Neural crest cell (in vitro differentiated cells): ENCODE data around the gene EVI5L. TPM values are rescaled to one million over a fixed set of nuclear protein-coding genes. Genes with fewer than 3 reads are reported as not detected.

ENCODE experiments used
- DNase-seq: peaks from one replicate; pipeline ENCODE4 v3.0.0; 2021; ENCODE audit warnings: low read depth, mixed read lengths, low spot score
- H3K27ac Mint-ChIP-seq: one replicate; pipeline ENCODE4 v1.8.0; 2021; ENCODE audit warnings: mild to moderate bottlenecking, mixed read lengths; ENCODE audit not compliant: unreplicated experiment
- H3K27me3 Mint-ChIP-seq: 2 replicates; pipeline ENCODE4 v1.8.0; 2021; ENCODE audit warnings: low read depth, mild to moderate bottlenecking, mixed read lengths
- H3K36me3 Mint-ChIP-seq: 2 replicates; pipeline ENCODE4 v1.8.0; 2021; ENCODE audit warnings: low read depth, mild to moderate bottlenecking, mixed read lengths
- H3K4me1 Mint-ChIP-seq: 2 replicates; pipeline ENCODE4 v1.8.0; 2021; ENCODE audit warnings: mixed read lengths
- H3K4me3 Mint-ChIP-seq: one replicate; pipeline ENCODE4 v1.8.0; 2021; ENCODE audit warnings: mild to moderate bottlenecking, mixed read lengths
- H3K9me3 Mint-ChIP-seq: 2 replicates; pipeline ENCODE4 v1.8.0; 2021; ENCODE audit warnings: mixed read lengths
- total RNA-seq: library from RNA; stranded (reverse); gene quantifications from 2 replicates; pipeline ENCODE4 v1.2.1, GENCODE V29; 2021
- TF ChIP-seq, protein P1 (sequence below): fragments of 200-600 bp; sonication (generic); conservative IDR thresholded peaks from 2 replicates; pipeline ENCODE4 v1.5.0; 2021; ENCODE audit warnings: antibody characterized with exemption, mild to moderate bottlenecking

Gene EVI5L
- total RNA-seq, 1 donor from 2014 or later: 19.5 TPM

DNA sequence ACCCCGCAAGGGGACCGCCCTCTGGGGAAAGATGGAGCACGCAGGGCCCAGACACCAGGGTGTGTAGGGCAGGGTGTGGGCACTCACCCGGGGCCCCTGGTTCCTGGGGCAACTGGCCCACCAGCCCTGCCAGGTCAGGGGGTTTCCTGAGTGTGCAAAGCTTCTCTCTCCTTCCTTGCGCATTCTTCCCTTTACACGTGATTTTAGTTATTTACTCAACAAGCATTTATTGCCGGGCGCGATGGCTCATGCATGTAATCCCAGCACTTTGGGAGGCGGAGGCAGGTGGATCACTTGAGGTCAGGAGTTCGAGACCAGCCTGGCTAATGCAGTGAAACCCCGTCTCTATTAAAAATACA lies 23.7 kb downstream of the EVI5L start:
- no peak for DNase-seq
- H3K9me3 Mint-ChIP-seq: no peaks in the 10 kb centered on the region
- H3K4me3 Mint-ChIP-seq: no peak overlapping the region
- H3K4me1 Mint-ChIP-seq: peaks cover 15% of the 10 kb centered on the region
- TF ChIP-seq, protein P1, sequence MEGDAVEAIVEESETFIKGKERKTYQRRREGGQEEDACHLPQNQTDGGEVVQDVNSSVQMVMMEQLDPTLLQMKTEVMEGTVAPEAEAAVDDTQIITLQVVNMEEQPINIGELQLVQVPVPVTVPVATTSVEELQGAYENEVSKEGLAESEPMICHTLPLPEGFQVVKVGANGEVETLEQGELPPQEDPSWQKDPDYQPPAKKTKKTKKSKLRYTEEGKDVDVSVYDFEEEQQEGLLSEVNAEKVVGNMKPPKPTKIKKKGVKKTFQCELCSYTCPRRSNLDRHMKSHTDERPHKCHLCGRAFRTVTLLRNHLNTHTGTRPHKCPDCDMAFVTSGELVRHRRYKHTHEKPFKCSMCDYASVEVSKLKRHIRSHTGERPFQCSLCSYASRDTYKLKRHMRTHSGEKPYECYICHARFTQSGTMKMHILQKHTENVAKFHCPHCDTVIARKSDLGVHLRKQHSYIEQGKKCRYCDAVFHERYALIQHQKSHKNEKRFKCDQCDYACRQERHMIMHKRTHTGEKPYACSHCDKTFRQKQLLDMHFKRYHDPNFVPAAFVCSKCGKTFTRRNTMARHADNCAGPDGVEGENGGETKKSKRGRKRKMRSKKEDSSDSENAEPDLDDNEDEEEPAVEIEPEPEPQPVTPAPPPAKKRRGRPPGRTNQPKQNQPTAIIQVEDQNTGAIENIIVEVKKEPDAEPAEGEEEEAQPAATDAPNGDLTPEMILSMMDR: no peak
- no peaks in the 10 kb centered on the region for H3K36me3 Mint-ChIP-seq
- H3K27ac Mint-ChIP-seq: no peak overlapping the region
- peaks cover 16% of the 10 kb centered on the region for H3K27me3 Mint-ChIP-seq

DNA sequence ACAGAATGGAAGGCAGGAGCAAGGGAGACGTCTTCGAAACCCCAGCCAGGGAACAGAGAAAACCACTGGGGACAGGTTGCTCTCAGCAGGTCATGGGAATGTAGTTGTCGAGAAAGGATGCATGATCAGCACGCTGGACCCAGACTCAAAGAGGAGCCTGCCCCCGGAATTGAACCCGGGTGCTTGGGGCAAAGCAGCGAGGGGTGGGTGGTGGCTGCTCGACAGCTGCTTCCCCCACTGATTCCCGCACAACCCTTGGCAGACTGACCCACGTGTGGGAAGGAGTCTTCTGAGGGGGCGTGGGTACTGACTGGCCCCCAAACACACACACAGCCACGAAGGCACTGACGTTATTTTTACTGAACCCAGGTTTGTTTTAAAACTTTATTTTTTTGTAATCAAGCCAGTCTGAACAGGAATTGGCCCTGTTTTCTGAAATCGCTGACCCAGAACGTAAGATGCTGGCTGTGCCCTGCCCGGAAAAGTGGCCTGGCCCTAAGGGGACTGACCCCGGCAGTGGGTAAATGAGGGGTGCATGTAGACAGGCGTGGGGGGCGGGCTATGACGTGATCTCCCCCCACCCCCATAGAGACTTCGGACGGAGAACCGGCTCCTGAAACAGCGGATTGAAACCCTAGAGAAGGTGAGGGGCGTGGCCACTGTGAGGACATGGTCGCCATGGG lies 25.5 kb downstream of the EVI5L start:
- Mint-ChIP-seq H3K27me3 (peaks cover 19% of the 10 kb centered on the region), H3K4me1 (peaks cover 15% of the 10 kb centered on the region), H3K27ac (no peak overlapping the region), H3K9me3 (no peaks in the 10 kb centered on the region), H3K36me3 (no peaks in the 10 kb centered on the region), H3K4me3 (no peak overlapping the region)
- no peak for DNase-seq
- TF ChIP-seq, protein P1: no peak

DNA sequence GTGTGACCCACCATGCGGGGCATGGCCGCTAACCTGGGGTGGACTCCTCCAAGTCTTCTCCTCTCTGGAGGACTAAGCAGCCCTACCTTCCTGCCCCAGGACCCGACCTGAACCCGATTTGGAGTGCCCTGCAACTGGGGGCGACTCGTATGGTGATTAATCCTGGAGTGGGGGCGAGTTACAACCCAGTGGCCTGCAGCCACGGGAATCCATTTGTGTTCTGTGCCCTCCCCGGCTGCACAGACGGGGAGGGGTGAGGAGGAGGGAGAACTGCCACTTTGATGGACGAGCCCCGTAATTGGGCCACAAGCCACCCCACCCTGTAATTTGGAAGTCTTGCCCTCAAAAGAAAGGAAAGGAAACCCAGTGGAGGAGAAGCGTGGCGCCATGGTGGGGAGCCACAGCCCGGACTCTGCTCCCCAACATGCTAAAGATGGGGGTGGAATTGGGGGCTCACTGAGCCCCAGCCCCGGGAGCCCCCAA lies 26.1 kb downstream of the EVI5L start:
- H3K4me3 Mint-ChIP-seq: no peak overlapping the region
- H3K27ac Mint-ChIP-seq: no peak overlapping the region
- DNase-seq: no peak
- H3K9me3 Mint-ChIP-seq: no peaks in the 10 kb centered on the region
- no peaks in the 10 kb centered on the region for H3K36me3 Mint-ChIP-seq
- peaks cover 24% of the 10 kb centered on the region for H3K27me3 Mint-ChIP-seq
- TF ChIP-seq, protein P1: no peak
- H3K4me1 Mint-ChIP-seq: peaks cover 15% of the 10 kb centered on the region

DNA sequence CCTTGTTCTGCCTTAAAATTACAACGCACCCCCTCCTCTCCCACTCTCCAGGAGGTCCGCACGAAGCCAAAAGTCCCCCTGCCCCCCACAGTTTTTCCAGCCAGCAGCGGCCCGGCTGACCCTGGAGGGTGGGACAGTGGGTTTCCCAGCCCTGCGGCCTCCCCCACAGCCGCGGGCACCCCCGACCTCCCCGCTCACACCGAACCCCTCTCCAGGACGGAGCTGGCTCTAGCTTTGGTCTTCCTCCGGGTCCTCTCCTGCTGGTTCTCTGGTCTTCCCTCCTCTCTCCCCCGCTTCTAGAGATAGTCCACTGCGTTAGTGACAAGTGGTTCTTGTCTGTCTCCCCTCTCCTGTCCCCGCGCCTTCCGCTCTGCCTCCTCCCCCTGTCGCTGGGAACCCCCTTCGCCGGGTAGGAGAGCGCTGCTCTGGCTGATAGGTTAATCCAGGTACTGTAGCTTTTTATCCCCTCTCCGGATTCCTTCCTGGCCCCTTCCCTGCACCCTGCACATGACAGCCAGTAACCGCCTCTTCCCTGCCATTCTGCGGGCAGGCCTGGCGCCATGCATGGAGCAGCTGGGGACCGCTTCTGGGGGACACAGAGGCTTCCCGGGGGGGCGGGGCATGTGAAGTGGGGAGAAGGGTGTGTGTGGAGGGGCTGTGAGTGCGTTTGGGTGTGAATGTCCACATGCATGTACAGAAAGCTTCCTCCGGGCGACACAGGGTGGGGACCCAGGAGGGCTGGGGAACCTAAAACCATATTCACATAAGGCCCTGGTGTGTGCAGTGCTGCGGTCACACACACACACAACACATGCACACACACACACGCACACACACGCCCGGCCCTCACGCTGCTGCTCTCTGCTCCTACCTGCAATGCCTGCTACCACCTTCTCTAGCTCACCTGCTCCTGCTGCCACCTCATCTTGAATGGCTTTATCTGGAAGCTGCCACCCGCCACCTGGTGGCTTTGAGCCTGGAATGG lies 27.0 kb downstream of the EVI5L start:
- H3K27me3 Mint-ChIP-seq: peaks cover 29% of the 10 kb centered on the region
- no peak for DNase-seq
- H3K36me3 Mint-ChIP-seq: no peaks in the 10 kb centered on the region
- no peak overlapping the region for H3K27ac Mint-ChIP-seq
- H3K9me3 Mint-ChIP-seq: no peaks in the 10 kb centered on the region
- peaks cover 15% of the 10 kb centered on the region for H3K4me1 Mint-ChIP-seq
- no peak overlapping the region for H3K4me3 Mint-ChIP-seq
- TF ChIP-seq, protein P1: no peak

DNA sequence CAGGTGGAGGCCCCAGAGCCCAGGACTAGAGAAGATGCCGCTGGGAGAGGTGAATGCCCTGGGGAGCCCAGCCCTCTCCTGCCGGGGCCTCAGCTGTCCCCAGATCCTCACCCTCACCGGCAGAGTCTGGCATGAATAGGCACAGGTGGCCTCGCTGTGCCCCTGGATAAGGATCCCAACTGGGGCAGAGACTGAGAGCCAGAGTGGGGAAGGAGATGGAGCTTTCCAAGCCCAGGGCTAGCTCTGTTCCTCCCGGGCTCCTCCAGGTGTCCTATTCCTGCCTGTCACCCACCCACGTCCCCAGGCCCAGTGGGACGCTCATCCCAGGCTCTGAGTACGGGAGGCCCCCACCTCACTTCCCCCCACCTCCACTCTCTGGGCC lies 27.7 kb downstream of the EVI5L start:
- Mint-ChIP-seq H3K36me3 (no peaks in the 10 kb centered on the region), H3K9me3 (no peaks in the 10 kb centered on the region), H3K27ac (no peak overlapping the region), H3K27me3 (peaks cover 32% of the 10 kb centered on the region), H3K4me1 (peaks cover 15% of the 10 kb centered on the region), H3K4me3 (no peak overlapping the region)
- TF ChIP-seq, protein P1: no peak
- DNase-seq: no peak
